ENCODE data around the gene DCC.

Gene DCC

DNA sequence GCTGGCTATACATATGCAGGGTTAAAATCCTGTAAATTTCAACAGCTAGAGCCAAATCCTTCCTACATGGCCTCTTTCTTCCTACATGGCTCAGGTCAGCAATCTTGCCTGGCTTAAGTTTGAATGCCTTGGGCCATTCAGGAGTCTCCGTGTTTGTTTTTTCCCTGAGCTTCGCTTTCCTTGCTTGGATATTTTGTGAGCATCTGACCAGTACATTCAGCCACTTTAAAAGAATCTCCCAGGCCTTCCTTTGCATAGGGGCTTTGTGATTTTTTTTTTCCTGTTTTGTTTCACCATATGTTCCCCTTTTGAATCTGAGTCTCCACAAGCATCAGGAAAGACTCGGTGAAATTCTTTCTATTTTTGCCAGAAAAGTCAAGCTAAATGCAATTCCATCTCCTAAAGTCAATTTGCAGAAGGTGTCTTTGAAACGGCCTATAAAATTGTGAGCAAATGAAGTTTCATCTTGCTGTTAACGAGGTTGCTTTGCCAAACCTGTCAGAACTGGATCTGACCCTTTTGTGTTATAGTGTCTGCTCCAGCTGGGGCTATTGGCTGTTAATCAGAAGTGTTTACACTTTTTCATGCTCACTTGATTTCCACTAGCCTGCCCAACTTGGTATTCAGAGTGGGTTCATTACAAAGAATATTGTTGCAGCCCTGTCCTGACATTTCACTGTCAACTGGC, 256.9 kb downstream of the DCC start:
- H3K9me3 Mint-ChIP-seq, result peaks cover 25% of the 10 kb centered on the region

DNA sequence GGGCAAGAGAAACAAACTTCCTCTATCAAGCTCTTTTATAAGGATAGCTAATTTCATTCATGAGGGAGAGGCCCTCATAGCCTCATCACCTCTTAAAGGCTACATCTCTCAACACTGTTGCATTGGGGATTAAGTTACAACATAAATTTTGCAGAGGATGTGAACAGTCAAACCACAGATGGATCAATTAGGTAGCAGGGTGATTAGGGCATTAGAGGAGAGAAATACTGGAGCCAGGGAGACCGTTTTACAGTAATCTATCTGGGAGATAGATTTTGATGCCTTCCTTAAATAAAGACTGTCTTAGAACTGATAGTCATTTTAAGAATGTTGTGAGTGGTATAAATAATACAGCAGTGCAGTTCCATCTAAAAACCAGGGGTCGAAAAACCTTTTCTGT, 258.9 kb downstream of the DCC start:
- Mint-ChIP-seq H3K9me3 (peaks cover 20% of the 10 kb centered on the region), H3K4me1 (no peaks in the 10 kb centered on the region)
- DNase-seq (ENCODE audit: low spot score in 2 of 2), result no peak

More for the DNA sequence above, 256.9 kb downstream of the DCC start:
- DNase-seq (ENCODE audit: low spot score in 2 of 2) (no peak), ATAC-seq (replicated peaks; ENCODE audit: extremely low read depth, poor library complexity, severe bottlenecking) (no peak)
- Mint-ChIP-seq H3K27me3 (no peaks in the 10 kb centered on the region), H3K27ac (ENCODE audit: low read depth) (no peak overlapping the region), H3K4me3 (no peak overlapping the region), H3K4me1 (no peaks in the 10 kb centered on the region), H3K36me3 (ENCODE audit: insufficient read depth) (peaks cover 2% of the 10 kb centered on the region)

DNA sequence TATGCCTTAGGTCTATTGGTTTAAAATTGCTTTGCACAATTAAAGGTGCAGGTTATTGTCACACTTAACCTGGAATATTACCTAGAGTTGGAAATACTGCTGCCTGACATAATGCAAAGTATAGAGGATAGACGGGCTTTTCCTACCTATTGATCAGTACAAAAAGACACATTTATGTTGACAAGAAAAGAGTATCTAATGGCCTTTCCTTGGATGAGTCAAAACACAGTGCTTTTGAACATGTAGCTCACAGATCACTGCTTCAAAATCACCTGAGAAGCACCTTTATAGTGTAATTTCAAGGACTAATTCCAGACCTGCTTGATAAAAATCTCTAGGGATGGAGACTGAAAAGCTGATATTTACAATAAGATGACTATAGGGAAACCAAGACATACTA, 262.8 kb downstream of the DCC start:
- peaks cover 2% of the 10 kb centered on the region for H3K36me3 Mint-ChIP-seq (ENCODE audit: insufficient read depth)
- H3K4me3 Mint-ChIP-seq, result no peak overlapping the region
- ATAC-seq (replicated peaks; ENCODE audit: extremely low read depth, poor library complexity, severe bottlenecking), result no peak
- H3K9me3 Mint-ChIP-seq, result peaks cover 14% of the 10 kb centered on the region
- DNase-seq (ENCODE audit: low spot score in 2 of 2), result no peak
- no peaks in the 10 kb centered on the region for H3K4me1 Mint-ChIP-seq
- H3K27me3 Mint-ChIP-seq, result no peaks in the 10 kb centered on the region
- H3K27ac Mint-ChIP-seq (ENCODE audit: low read depth), result no peak overlapping the region

More for the DNA sequence above, 258.9 kb downstream of the DCC start:
- Mint-ChIP-seq H3K27me3 (no peaks in the 10 kb centered on the region), H3K27ac (ENCODE audit: low read depth) (no peak overlapping the region), H3K4me3 (no peak overlapping the region), H3K36me3 (ENCODE audit: insufficient read depth) (peaks cover 2% of the 10 kb centered on the region)
- no peak for ATAC-seq (replicated peaks; ENCODE audit: extremely low read depth, poor library complexity, severe bottlenecking)

DNA sequence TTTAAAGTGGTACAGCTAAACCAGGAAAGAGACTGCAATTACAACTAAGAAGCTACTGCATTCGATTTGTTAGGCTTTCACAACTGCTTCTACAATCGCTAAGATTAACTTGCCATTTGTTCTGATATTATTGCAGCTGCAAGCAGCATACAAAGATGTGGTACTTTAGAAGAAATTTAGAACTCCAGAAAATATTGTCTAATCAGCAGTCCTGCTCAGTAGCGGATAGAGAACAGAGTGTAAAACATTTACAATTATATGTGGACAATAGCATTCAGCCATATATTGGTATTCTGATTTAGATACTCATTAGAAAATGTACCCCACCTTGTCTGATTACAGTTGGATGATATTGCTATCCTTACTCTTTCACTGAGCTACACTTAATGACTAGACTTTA, 265.3 kb downstream of the DCC start:
- no peak for DNase-seq (ENCODE audit: low spot score in 2 of 2)
- Mint-ChIP-seq H3K27me3 (no peaks in the 10 kb centered on the region), H3K36me3 (ENCODE audit: insufficient read depth) (peaks cover 2% of the 10 kb centered on the region), H3K27ac (ENCODE audit: low read depth) (no peak overlapping the region), H3K4me3 (no peak overlapping the region), H3K4me1 (no peaks in the 10 kb centered on the region), H3K9me3 (peaks cover 16% of the 10 kb centered on the region)
- no peak for ATAC-seq (replicated peaks; ENCODE audit: extremely low read depth, poor library complexity, severe bottlenecking)

DNA sequence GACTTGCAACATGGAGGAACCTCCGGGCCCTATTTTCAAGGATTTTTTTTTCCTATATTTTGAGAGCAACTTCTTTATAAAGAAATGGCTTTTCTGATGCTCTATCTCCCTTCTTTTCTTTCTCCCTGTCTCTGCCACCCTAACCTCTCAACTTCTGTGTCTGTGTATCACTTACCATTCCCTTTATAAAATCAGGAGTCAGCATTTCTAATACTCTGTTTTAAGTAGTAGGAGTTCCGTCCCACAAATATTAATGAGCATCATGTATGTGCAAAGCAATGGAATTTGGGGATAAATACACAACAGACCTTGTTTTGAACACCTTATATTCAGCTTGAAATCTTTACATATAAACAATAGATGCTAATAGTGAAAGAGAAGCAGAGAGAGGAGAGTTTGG, 268.0 kb downstream of the DCC start:
- H3K9me3 Mint-ChIP-seq, result peaks cover 21% of the 10 kb centered on the region
- DNase-seq (ENCODE audit: low spot score in 2 of 2), result no peak
- H3K4me3 Mint-ChIP-seq, result no peak overlapping the region
- no peak overlapping the region for H3K27ac Mint-ChIP-seq (ENCODE audit: low read depth)
- ATAC-seq (replicated peaks; ENCODE audit: extremely low read depth, poor library complexity, severe bottlenecking), result no peak
- H3K4me1 Mint-ChIP-seq, result no peaks in the 10 kb centered on the region
- no peaks in the 10 kb centered on the region for H3K27me3 Mint-ChIP-seq
- H3K36me3 Mint-ChIP-seq (ENCODE audit: insufficient read depth), result no peaks in the 10 kb centered on the region

DNA sequence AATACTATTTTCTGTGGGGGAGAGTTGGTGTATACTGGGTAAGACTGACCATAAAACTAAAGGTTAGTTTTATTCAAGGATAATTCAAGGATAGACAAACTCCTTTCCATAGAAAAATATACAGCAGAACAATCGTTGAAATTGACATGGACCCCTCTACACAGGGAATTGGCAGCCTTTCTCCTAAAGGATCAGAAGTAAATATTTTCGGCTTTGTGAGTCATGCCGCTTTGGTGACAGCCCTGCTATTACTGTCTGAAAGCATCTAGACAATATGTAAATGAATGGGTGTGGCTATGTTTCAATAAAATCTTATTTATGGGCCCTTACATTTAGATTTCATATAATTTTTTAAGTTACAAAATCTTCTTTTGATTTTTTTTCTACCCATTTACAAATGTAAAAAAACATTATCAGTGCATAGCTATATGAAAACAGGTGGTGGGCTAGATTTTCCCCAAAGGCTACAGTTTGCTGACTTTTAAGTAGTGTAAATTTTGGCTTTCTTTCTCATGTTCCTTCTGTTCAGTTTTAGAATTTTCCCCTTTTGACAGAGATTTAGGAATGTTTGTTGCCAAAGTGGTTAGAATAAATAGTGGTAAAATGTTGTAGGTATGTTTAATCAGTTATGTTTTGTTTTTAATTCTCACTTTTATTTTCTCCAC, 270.6 kb downstream of the DCC start:
- Mint-ChIP-seq H3K4me1 (no peaks in the 10 kb centered on the region), H3K27ac (ENCODE audit: low read depth) (no peak overlapping the region), H3K9me3 (peaks cover 21% of the 10 kb centered on the region), H3K36me3 (ENCODE audit: insufficient read depth) (no peaks in the 10 kb centered on the region), H3K4me3 (no peak overlapping the region), H3K27me3 (no peaks in the 10 kb centered on the region)
- ATAC-seq (replicated peaks; ENCODE audit: extremely low read depth, poor library complexity, severe bottlenecking), result no peak
- DNase-seq (ENCODE audit: low spot score in 2 of 2), result no peak

DNA sequence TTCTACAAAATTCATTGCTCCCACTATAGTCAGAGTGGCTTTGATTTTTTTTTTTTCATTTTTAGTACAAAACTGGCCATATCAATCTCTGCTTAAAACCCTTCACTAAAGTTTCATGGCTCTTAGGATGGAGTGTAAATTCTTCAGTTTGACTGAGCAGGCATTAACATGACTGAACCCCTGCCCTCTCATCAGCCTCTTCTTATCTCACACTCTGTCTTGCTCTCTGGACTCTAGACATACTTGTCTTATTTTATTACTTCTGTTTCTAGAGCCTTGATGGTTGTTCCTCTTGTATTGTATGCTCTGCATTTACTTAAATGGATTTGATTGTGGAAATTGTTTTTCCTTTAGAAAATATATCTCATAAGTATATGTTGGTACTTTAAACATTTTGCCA, 272.4 kb downstream of the DCC start:
- H3K27me3 Mint-ChIP-seq, result no peaks in the 10 kb centered on the region
- DNase-seq (ENCODE audit: low spot score in 2 of 2) (no peak), ATAC-seq (replicated peaks; ENCODE audit: extremely low read depth, poor library complexity, severe bottlenecking) (no peak)
- no peaks in the 10 kb centered on the region for H3K36me3 Mint-ChIP-seq (ENCODE audit: insufficient read depth)
- peaks cover 31% of the 10 kb centered on the region for H3K9me3 Mint-ChIP-seq
- no peak overlapping the region for H3K27ac Mint-ChIP-seq (ENCODE audit: low read depth)
- H3K4me3 Mint-ChIP-seq, result no peak overlapping the region
- H3K4me1 Mint-ChIP-seq, result no peaks in the 10 kb centered on the region

DNA sequence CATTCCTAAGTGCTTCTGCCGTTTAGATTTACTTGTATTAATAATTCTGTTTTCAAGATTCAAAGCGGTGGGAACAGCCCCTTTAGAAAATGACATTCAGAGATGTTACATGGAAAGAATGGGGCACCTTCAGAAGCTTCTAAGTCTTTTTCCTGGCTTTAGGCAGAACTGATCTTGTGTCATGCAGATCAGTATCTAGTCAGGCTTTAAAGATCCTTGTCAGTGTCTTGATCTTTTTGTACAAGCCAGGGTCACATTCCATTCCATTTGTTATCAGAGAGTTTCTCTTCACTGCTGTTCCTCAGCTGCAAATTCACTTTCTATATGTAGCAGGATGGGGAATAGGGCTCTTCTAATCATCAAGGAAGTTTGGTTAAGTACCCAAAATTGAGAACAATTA, 275.3 kb downstream of the DCC start:
- Mint-ChIP-seq H3K9me3 (peaks cover 23% of the 10 kb centered on the region), H3K27me3 (no peaks in the 10 kb centered on the region), H3K27ac (ENCODE audit: low read depth) (no peak overlapping the region), H3K4me3 (no peak overlapping the region), H3K4me1 (no peaks in the 10 kb centered on the region), H3K36me3 (ENCODE audit: insufficient read depth) (no peaks in the 10 kb centered on the region)
- DNase-seq (ENCODE audit: low spot score in 2 of 2) (no peak), ATAC-seq (replicated peaks; ENCODE audit: extremely low read depth, poor library complexity, severe bottlenecking) (no peak)

DNA sequence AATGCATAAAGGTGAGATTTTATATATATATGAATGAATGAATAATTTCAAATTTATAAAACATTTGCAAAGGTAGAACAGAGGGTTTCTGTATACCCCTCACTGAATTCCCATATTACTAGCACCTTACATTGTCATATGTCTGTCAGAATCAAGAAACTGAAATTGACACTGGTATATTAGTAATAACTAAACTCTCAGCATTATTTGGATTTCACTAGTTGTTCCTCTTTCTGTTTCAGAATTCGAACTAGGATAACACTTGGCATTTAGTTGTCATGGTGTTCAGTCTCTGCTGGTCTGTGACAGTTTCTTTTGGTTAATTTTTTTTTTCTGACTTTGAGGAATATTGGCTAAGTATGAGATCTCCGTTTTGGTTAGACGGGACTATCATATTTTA, 275.9 kb downstream of the DCC start:
- Mint-ChIP-seq H3K27ac (ENCODE audit: low read depth) (no peak overlapping the region), H3K4me3 (no peak overlapping the region), H3K4me1 (no peaks in the 10 kb centered on the region), H3K9me3 (peaks cover 22% of the 10 kb centered on the region), H3K36me3 (ENCODE audit: insufficient read depth) (no peaks in the 10 kb centered on the region), H3K27me3 (no peaks in the 10 kb centered on the region)
- ATAC-seq (replicated peaks; ENCODE audit: extremely low read depth, poor library complexity, severe bottlenecking), result no peak
- no peak for DNase-seq (ENCODE audit: low spot score in 2 of 2)

DNA sequence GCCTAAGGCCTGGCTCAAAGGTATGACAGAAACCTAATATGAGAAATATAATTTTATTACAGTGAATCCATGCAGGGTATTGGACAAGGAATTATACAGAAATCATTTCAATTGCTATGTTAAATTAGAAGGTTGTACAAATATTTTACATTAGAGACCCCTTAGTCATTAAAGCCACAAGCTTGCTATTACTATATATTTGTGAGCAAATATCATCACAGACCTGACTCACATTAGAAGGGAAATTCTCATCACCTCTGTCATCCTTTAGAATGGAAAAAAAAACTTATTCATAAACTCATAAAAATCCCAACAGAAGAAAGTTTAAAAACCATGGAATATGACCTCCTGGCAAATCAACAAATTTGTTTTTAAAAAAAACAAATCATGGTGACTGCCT, 277.9 kb downstream of the DCC start:
- Mint-ChIP-seq H3K27me3 (no peaks in the 10 kb centered on the region), H3K4me3 (no peak overlapping the region), H3K36me3 (ENCODE audit: insufficient read depth) (no peaks in the 10 kb centered on the region), H3K4me1 (no peaks in the 10 kb centered on the region), H3K27ac (ENCODE audit: low read depth) (no peak overlapping the region), H3K9me3 (peaks cover 19% of the 10 kb centered on the region)
- ATAC-seq (replicated peaks; ENCODE audit: extremely low read depth, poor library complexity, severe bottlenecking) (no peak), DNase-seq (ENCODE audit: low spot score in 2 of 2) (no peak)

DNA sequence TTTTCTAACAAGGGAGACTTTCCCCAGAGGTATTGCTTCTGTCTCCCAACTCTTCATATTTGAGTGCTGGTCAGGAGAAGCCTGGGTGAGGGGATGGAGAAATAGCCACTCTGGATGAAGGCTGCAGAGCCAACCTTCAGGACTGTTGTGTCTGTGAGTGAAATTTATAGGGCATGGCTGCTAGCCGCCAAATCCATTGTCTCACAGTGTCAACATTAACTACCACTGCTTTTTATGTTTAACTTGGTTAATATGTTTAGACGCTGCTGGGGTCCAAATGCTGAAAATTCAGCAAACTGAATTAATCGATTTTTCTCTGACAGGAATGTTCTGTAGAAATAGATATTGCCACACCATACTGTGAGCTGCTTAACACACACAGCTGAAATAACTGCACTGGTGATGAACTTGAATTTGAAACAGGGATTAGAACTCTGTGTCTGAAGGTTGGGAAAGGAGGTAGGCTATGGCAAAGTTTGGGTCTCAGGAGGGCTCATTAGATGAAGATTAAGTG, 281.0 kb downstream of the DCC start:
- no peak overlapping the region for H3K27ac Mint-ChIP-seq (ENCODE audit: low read depth)
- no peaks in the 10 kb centered on the region for H3K36me3 Mint-ChIP-seq (ENCODE audit: insufficient read depth)
- H3K9me3 Mint-ChIP-seq, result peaks cover 19% of the 10 kb centered on the region

DNA sequence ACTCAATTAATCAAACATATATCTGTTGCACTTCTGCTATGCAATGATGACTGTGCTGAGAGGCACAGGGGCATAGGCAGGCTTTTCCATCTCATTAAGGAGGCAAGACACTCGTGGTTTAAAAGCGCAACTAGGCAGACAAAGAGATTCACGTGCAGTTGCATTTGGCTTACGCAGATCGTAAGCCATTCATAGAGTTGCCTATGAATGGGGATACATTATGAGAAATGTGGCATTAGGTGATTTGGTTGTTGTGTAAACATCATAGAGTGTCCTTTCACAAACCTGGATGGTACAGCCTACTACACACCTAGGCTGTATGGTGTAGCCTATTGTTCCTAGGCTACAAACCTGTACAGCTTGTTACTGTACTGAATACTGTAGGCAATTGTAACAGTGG, 284.7 kb downstream of the DCC start:
- H3K27ac Mint-ChIP-seq (ENCODE audit: low read depth), result no peak overlapping the region
- no peak overlapping the region for H3K4me3 Mint-ChIP-seq
- ATAC-seq (replicated peaks; ENCODE audit: extremely low read depth, poor library complexity, severe bottlenecking) (no peak), DNase-seq (ENCODE audit: low spot score in 2 of 2) (no peak)
- no peaks in the 10 kb centered on the region for H3K4me1 Mint-ChIP-seq
- H3K27me3 Mint-ChIP-seq, result no peaks in the 10 kb centered on the region
- H3K9me3 Mint-ChIP-seq, result peaks cover 10% of the 10 kb centered on the region
- H3K36me3 Mint-ChIP-seq (ENCODE audit: insufficient read depth), result no peaks in the 10 kb centered on the region

More for the DNA sequence above, 281.0 kb downstream of the DCC start:
- Mint-ChIP-seq H3K4me1 (no peaks in the 10 kb centered on the region), H3K4me3 (no peak overlapping the region), H3K27me3 (no peaks in the 10 kb centered on the region)
- no peak for DNase-seq (ENCODE audit: low spot score in 2 of 2)
- no peak for ATAC-seq (replicated peaks; ENCODE audit: extremely low read depth, poor library complexity, severe bottlenecking)

DNA sequence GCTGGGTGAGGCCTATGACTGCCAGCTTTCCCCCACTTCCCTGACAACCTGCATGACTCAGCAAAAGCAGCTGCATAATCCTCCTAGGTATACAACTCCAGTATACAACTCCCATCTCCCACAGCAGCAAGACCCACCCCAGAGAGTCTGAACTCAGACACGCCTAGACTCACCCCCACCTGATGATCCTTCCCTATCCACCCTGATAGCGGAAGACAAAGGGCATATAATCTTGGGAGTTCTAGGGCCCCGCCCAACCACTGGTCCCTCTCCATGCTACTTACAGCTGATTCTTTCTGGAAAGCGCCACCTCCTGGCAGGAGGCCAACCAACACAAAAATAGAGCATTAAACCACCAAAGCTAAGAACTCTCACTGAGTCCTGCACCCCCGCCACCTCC, 296.5 kb downstream of the DCC start:
- ATAC-seq (replicated peaks; ENCODE audit: extremely low read depth, poor library complexity, severe bottlenecking), result no peak
- H3K9me3 Mint-ChIP-seq, result peaks cover 31% of the 10 kb centered on the region
- H3K4me3 Mint-ChIP-seq, result no peak overlapping the region
- no peaks in the 10 kb centered on the region for H3K27me3 Mint-ChIP-seq
- H3K36me3 Mint-ChIP-seq (ENCODE audit: insufficient read depth), result no peaks in the 10 kb centered on the region
- no peak for DNase-seq (ENCODE audit: low spot score in 2 of 2)
- no peaks in the 10 kb centered on the region for H3K4me1 Mint-ChIP-seq
- no peak overlapping the region for H3K27ac Mint-ChIP-seq (ENCODE audit: low read depth)

Measured in central memory CD8-positive, alpha-beta T cell (primary cell).